ENCODE results near the gene FABP7.
"Not testable (repeated sequence)": the region's sequence is repeated elsewhere in the genome, so short reads cannot be mapped to it uniquely, and the experiment has no call there.

FABP7 gene

DNA sequence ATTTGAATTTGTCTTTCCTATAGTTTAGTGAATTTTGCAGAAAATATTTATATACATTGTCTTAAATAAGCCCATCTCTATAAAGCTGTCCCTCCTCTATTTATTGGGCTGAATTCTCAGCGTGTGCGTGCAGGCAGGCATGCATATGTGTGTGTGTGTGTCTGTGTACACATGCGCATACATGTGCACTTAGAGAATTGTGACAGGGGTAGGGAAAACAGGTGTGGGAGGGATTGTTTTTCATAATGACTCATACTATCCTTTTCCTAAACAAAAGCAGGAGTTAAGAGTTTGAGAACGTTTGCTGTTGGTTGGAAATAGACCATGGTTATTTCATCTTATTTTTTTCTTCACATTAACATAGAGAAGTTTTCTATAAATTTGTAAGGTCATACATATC is 43.4 kb upstream of the FABP7 start:
- no peaks in the 10 kb centered on the region for H3K36me3 ChIP-seq
- H3K9me3 ChIP-seq: no peaks in the 10 kb centered on the region
- H3K27me3 ChIP-seq: peaks cover 11% of the 10 kb centered on the region
- no peak for DNase-seq
- TF ChIP-seq, protein P1, sequence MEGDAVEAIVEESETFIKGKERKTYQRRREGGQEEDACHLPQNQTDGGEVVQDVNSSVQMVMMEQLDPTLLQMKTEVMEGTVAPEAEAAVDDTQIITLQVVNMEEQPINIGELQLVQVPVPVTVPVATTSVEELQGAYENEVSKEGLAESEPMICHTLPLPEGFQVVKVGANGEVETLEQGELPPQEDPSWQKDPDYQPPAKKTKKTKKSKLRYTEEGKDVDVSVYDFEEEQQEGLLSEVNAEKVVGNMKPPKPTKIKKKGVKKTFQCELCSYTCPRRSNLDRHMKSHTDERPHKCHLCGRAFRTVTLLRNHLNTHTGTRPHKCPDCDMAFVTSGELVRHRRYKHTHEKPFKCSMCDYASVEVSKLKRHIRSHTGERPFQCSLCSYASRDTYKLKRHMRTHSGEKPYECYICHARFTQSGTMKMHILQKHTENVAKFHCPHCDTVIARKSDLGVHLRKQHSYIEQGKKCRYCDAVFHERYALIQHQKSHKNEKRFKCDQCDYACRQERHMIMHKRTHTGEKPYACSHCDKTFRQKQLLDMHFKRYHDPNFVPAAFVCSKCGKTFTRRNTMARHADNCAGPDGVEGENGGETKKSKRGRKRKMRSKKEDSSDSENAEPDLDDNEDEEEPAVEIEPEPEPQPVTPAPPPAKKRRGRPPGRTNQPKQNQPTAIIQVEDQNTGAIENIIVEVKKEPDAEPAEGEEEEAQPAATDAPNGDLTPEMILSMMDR (IDR thresholded peaks at IDR 0.05; ENCODE audit: low read depth, low read length): no peak
- H3K4me3 ChIP-seq (ENCODE audit: low read depth, low read length): no peak overlapping the region
- H3K4me1 ChIP-seq: no peaks in the 10 kb centered on the region

DNA sequence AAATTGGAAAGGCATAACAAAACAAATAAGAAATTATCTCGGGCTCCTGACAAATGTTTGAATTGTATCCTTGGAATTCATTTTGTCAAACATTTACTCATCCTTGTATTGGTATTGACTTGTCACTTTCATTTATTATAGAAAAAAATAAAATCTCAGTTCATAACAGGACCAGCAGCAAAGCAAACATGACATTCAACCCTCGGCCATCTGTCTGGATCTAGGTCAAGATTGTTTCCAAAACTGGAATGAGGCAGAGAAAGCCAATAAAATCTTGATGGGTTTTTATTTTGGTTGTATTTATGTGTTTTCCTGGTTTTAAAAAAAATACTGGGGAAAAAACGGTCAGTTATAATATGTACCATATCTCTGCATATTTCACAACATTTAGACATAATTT is 42.9 kb upstream of the FABP7 start:
- no peak for DNase-seq
- H3K9me3 ChIP-seq: no peaks in the 10 kb centered on the region
- no peaks in the 10 kb centered on the region for H3K36me3 ChIP-seq
- TF ChIP-seq, protein P1 (IDR thresholded peaks at IDR 0.05; ENCODE audit: low read depth, low read length): no peak
- H3K4me3 ChIP-seq (ENCODE audit: low read depth, low read length): no peak overlapping the region
- H3K4me1 ChIP-seq: no peaks in the 10 kb centered on the region
- peaks cover 11% of the 10 kb centered on the region for H3K27me3 ChIP-seq

DNA sequence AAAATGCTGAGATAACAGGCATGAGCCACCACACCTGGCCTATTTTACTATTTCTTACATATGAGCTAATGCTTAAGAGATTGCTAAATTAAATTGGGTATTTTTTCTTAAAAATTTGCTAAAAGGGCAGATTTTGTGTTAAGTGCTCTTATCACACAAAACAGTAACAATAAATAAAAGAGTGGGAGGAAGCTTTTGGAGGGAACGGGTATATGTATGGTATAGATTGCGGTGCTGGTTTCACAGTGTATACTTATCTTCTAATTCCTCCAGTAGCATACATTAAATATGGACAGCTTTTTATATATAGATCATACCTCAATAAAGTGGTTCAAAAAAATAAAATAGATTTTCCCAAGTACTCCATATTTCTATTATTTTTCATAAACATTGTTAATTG is 39.4 kb upstream of the FABP7 start:
- Histone ChIP-seq H3K36me3 (no peaks in the 10 kb centered on the region), H3K4me1 (no peaks in the 10 kb centered on the region), H3K9me3 (no peaks in the 10 kb centered on the region), H3K4me3 (ENCODE audit: low read depth, low read length) (no peak overlapping the region), H3K27me3 (peaks cover 6% of the 10 kb centered on the region)
- TF ChIP-seq, protein P1 (IDR thresholded peaks at IDR 0.05; ENCODE audit: low read depth, low read length): no peak
- DNase-seq: no peak

DNA sequence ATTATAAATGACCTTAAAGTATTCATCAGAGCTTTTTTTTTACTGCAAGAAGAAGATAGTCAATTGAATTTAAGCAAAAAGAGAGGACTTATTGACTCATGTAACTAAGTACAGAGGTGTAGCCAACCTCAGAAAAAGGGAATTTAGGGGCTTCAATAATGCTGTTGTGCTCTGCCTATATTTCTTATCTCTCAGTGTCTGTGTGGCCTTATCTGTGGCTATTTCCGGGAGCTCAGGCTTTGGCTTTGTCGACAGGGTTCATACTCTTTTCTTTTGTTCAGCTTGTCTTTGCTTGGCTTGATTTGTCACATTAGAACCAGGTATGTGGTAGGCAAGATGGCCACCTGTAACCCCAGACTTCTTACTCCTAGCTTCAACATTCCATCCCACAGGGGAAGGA is 38.6 kb upstream of the FABP7 start:
- TF ChIP-seq, protein P1 (IDR thresholded peaks at IDR 0.05; ENCODE audit: low read depth, low read length): no peak
- no peaks in the 10 kb centered on the region for H3K27me3 ChIP-seq
- DNase-seq: no peak
- H3K36me3 ChIP-seq: no peaks in the 10 kb centered on the region
- no peaks in the 10 kb centered on the region for H3K4me1 ChIP-seq
- no peak overlapping the region for H3K4me3 ChIP-seq (ENCODE audit: low read depth, low read length)
- no peaks in the 10 kb centered on the region for H3K9me3 ChIP-seq

DNA sequence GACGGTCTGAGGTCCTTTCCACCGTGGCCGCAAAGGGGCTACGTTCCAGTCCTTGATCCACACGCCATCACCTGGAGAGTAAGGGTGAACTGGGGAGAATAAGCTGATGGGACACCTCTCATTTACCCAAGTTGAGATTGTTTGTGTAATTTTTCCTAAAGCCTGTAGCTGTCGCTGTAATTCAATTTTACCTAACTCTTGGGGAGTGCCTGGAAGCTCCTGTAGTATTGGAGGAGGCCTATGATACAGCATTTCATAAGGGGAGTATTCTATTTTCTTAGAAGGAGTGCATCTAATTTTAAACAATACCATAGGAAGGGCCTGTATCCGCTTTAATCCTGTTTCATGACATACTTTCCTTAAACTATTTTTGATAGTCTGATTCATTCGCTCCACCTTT is 35.3 kb upstream of the FABP7 start:
- H3K9me3 ChIP-seq; H3K36me3 ChIP-seq; H3K4me3 ChIP-seq (ENCODE audit: low read depth, low read length); DNase-seq; H3K4me1 ChIP-seq; H3K27me3 ChIP-seq: not testable (repeated sequence)
- TF ChIP-seq, protein P1 (IDR thresholded peaks at IDR 0.05; ENCODE audit: low read depth, low read length): peak; percentile 16; the same call in 1 of the 2 replicates

DNA sequence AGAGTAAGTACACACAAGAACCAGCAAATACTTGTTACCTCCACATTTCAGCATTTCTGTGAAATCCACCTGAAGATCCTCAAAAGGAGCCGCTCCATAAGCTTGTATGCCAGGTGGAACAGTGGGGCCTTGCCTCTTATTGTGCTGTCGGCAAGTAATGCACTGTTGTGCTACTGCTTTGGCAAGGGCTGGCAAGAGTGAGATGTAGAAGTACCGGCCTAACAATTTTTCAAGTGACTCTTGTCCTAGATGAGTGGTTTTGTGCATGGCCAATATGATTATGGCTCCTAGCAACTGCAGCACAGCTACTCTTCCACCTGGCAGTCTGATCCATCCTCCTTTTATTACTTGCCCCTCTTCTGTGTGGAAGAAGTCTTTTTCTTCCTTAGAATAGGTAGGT is 34.7 kb upstream of the FABP7 start:
- H3K4me1 ChIP-seq; H3K4me3 ChIP-seq (ENCODE audit: low read depth, low read length); H3K36me3 ChIP-seq; DNase-seq; H3K9me3 ChIP-seq; H3K27me3 ChIP-seq: not testable (repeated sequence)

DNA sequence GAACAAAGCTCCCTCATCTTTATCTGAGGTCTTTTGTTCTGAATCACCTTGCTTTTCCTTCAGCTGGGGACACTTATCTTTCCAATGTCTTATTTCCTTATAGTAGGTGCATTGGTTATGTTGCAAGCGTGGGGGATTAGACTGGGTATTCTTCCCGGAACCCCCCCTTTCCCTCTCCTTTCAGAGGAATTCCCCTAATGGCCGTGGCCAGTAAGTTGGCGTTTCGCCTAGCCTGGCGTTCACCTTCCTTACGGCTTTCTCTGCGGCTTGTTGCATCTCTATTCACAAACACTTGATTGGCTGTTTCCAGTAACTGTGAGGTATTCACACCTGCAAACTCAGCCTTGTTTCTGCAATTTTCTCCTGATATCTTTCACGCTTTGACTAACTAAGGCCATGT is 32.8 kb upstream of the FABP7 start:
- no peaks in the 10 kb centered on the region for H3K4me1 ChIP-seq
- DNase-seq: no peak
- H3K27me3 ChIP-seq: no peaks in the 10 kb centered on the region
- TF ChIP-seq, protein P1 (IDR thresholded peaks at IDR 0.05; ENCODE audit: low read depth, low read length): no peak
- H3K9me3 ChIP-seq: no peaks in the 10 kb centered on the region
- no peak overlapping the region for H3K4me3 ChIP-seq (ENCODE audit: low read depth, low read length)
- no peaks in the 10 kb centered on the region for H3K36me3 ChIP-seq

All from BE2C (cell line).